ENCODE results near the gene COL5A1.

The COL5A1 gene

DNA sequence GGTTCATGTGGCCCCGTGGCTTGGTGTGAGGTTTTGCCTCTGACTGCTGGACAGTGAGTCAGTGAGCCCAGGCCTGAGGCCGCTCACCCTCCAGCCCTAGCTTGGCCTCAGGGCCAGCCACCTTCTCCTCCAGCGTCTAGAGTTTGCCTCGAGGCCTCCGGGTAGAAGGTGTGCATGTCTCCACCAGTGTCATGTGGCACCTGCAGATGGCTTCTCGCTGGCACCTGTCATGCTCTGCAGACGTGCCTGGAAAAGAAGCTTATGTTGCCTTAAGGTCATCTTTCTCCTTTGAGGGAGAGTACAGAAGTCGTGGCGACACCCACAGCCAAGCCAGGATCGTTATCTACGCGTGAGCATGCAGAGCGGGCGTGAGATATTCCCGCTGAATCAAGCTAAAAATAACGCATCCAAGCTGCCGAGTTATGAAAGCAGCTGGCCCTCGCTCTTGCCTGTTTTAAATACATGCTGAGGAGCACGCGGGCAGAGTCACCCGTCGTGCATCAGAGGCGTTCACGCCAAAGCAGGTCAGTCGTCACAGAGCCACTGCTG, 159.3 kb downstream of the COL5A1 start:
- POLR2A ChIA-PET = no interaction called here
- H3K9me3 ChIP-seq (ENCODE audit: control extremely low read depth in 1 of 5, control insufficient read depth in 4 of 5, insufficient read depth in 2 of 5, low read depth in 1 of 5, low read length in 4 of 5) = no peaks in the 10 kb centered on the region
- H3K4me1 ChIP-seq (ENCODE audit: control extremely low read depth in 1 of 4, control insufficient read depth in 4 of 4, insufficient read depth in 4 of 4, low read length in 3 of 4) = peaks cover 0 to 9% (median 3%) of the 10 kb centered on the region in 4 experiments
- WGBS (ENCODE audit: insufficient coverage) = 91% methylated on average over 25 of the region's 25 CpGs
- CTCF ChIA-PET = interaction anchor here (1.0 to 1.5 kb wide), 5 partner anchors 10 to 87 kb away, joined by 3 to 4 read pairs (median 3); no protein-coding TSS in a partner anchor
- DNase-seq = peak in 2 of 3 donors; percentile 7 to 25
- H3K27ac ChIP-seq (ENCODE audit: insufficient read depth in 1 of 2, low read depth in 1 of 2, low read length in 2 of 2, poor library complexity in 1 of 2, severe bottlenecking in 2 of 2) = no peak overlapping the region
- no peaks in the 10 kb centered on the region for H3K27me3 ChIP-seq (replicated peaks in 2 of 5; ENCODE audit: control insufficient read depth in 4 of 5, insufficient read depth in 5 of 5, low read length in 4 of 5)
- no peak overlapping the region for H3K4me3 ChIP-seq (ENCODE audit: control insufficient read depth in 1 of 7, extremely low read depth in 1 of 7, insufficient read depth in 4 of 7, low read depth in 2 of 7, low read length in 6 of 7)
- peaks cover 0 to 13% (median 0%) of the 10 kb centered on the region in 4 experiments for H3K36me3 ChIP-seq (ENCODE audit: control insufficient read depth in 4 of 4, insufficient read depth in 4 of 4, low read length in 3 of 4)

DNA sequence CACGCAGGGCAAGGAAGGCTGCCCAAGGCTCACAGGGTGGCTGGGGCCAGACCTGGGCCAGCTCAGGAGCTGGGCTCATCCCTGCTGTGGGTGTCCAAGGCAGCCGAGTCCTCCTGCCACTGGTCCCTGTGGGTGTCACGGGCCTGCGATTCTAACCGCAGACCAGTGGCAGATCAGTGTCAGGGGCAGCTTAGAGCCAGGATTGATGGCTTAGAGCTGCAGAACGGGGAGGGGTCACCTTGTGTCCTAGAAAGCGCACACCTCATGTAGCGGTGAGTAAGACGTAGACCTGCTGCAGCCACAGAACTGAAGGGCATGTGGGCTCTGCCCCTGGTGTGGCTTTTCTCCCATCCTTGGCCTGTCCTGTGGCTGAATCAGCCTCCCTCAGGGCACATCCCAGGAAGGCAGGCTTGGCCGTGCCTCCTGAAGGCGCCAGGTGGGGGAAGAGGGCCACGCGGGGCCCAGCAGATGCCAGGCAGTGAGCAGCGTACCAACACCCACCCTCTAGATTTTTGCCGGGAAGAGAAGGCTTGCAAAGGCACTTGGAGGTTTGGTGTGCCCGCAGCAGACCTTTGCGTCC, 160.7 kb downstream of the COL5A1 start:
- H3K27ac ChIP-seq (ENCODE audit: insufficient read depth in 1 of 2, low read depth in 1 of 2, low read length in 2 of 2, poor library complexity in 1 of 2, severe bottlenecking in 2 of 2) = no peak overlapping the region
- peaks cover 0 to 13% (median 0%) of the 10 kb centered on the region in 4 experiments for H3K36me3 ChIP-seq (ENCODE audit: control insufficient read depth in 4 of 4, insufficient read depth in 4 of 4, low read length in 3 of 4)
- no peaks in the 10 kb centered on the region for H3K4me1 ChIP-seq (ENCODE audit: control extremely low read depth in 1 of 4, control insufficient read depth in 4 of 4, insufficient read depth in 4 of 4, low read length in 3 of 4)
- no peaks in the 10 kb centered on the region for H3K27me3 ChIP-seq (replicated peaks in 2 of 5; ENCODE audit: control insufficient read depth in 4 of 5, insufficient read depth in 5 of 5, low read length in 4 of 5)
- no peak for DNase-seq
- no peak overlapping the region for H3K4me3 ChIP-seq (ENCODE audit: control insufficient read depth in 1 of 7, extremely low read depth in 1 of 7, insufficient read depth in 4 of 7, low read depth in 2 of 7, low read length in 6 of 7)
- POLR2A ChIA-PET = no interaction called here
- CTCF ChIA-PET = interaction anchor here (1.2 kb wide), 1 partner anchor 85 kb away, joined by 3 read pairs; no protein-coding TSS in a partner anchor
- no peaks in the 10 kb centered on the region for H3K9me3 ChIP-seq (ENCODE audit: control extremely low read depth in 1 of 5, control insufficient read depth in 4 of 5, insufficient read depth in 2 of 5, low read depth in 1 of 5, low read length in 4 of 5)
- WGBS (ENCODE audit: insufficient coverage) = 98% methylated on average over 15 of the region's 17 CpGs

DNA sequence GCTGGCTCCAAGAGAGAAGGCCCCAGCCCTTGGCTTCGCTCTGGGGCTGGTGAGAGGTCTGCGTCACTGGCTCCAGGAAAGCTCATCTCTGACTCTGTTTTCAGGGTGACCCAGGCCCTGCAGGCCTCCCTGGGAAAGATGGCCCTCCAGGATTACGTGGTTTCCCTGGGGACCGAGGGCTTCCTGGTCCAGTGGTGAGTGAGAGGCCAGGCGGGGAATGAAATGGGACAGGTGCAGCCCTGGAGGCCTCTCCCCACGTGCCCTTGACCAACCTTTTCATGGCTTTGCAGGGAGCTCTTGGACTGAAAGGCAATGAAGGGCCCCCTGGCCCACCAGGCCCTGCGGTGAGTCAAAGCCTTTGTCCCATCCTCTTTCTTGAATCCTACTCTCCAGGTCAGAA, 163.3 kb downstream of the COL5A1 start:
- Histone ChIP-seq H3K4me1 (ENCODE audit: control extremely low read depth in 1 of 4, control insufficient read depth in 4 of 4, insufficient read depth in 4 of 4, low read length in 3 of 4) (no peaks in the 10 kb centered on the region), H3K36me3 (ENCODE audit: control insufficient read depth in 4 of 4, insufficient read depth in 4 of 4, low read length in 3 of 4) (peaks cover 0 to 8% (median 3%) of the 10 kb centered on the region in 4 experiments), H3K9me3 (ENCODE audit: control extremely low read depth in 1 of 5, control insufficient read depth in 4 of 5, insufficient read depth in 2 of 5, low read depth in 1 of 5, low read length in 4 of 5) (no peaks in the 10 kb centered on the region), H3K4me3 (ENCODE audit: control insufficient read depth in 1 of 7, extremely low read depth in 1 of 7, insufficient read depth in 4 of 7, low read depth in 2 of 7, low read length in 6 of 7) (no peak overlapping the region), H3K27me3 (replicated peaks in 2 of 5; ENCODE audit: control insufficient read depth in 4 of 5, insufficient read depth in 5 of 5, low read length in 4 of 5) (no peaks in the 10 kb centered on the region), H3K27ac (ENCODE audit: insufficient read depth in 1 of 2, low read depth in 1 of 2, low read length in 2 of 2, poor library complexity in 1 of 2, severe bottlenecking in 2 of 2) (no peak overlapping the region)
- WGBS (ENCODE audit: insufficient coverage) = 98% methylated on average over 6 of the region's 7 CpGs
- no peak for DNase-seq
- ChIA-PET CTCF (no interaction called here), POLR2A (no interaction called here)

DNA sequence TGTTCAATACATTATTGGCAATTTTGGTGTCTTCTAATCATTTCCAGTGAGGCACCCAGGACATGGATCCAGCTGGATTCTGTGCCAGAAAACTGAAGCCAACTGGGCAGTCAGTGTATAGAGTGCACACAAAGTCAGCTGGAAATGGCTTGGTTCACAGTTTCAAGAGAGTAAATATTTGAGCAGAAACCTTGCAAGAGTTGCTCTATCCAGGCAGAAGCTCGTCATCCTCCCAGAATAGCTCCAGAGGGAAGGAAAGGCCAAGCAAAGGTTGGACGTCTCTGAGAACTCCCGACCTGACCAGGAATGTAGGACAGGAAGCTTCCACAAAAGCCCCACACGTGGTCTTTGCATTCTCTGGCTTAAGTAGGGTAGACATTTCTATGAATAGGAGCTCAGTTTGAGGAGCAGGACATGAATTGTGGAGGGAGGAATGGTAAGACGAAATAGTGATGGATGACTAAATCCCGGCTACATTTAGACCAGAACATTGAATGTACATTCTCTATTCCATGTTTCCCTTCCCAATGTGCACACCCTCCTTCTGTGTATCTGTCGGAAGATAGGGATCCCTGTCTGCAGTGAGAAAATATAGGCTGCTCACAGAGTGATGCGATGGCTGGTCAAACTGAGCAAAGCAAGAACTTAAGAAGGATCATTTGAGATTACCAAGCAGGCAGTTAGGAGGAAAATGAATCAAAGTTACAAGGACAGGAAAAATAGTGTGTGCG, 166.3 kb downstream of the COL5A1 start:
- Histone ChIP-seq H3K9me3 (ENCODE audit: control extremely low read depth in 1 of 5, control insufficient read depth in 4 of 5, insufficient read depth in 2 of 5, low read depth in 1 of 5, low read length in 4 of 5) (no peaks in the 10 kb centered on the region), H3K27me3 (replicated peaks in 2 of 5; ENCODE audit: control insufficient read depth in 4 of 5, insufficient read depth in 5 of 5, low read length in 4 of 5) (no peaks in the 10 kb centered on the region), H3K4me1 (ENCODE audit: control extremely low read depth in 1 of 4, control insufficient read depth in 4 of 4, insufficient read depth in 4 of 4, low read length in 3 of 4) (no peaks in the 10 kb centered on the region), H3K4me3 (ENCODE audit: control insufficient read depth in 1 of 7, extremely low read depth in 1 of 7, insufficient read depth in 4 of 7, low read depth in 2 of 7, low read length in 6 of 7) (no peak overlapping the region), H3K36me3 (ENCODE audit: control insufficient read depth in 4 of 4, insufficient read depth in 4 of 4, low read length in 3 of 4) (peaks cover 0 to 5% (median 2%) of the 10 kb centered on the region in 4 experiments), H3K27ac (ENCODE audit: insufficient read depth in 1 of 2, low read depth in 1 of 2, low read length in 2 of 2, poor library complexity in 1 of 2, severe bottlenecking in 2 of 2) (no peak overlapping the region)
- CTCF ChIA-PET = no interaction called here
- no peak for DNase-seq
- WGBS (ENCODE audit: insufficient coverage) = 95% methylated on average over 7 of the region's 9 CpGs
- POLR2A ChIA-PET = interaction anchor here (1.2 kb wide), 1 partner anchor 13 kb away, joined by 4 read pairs; no protein-coding TSS in a partner anchor

DNA sequence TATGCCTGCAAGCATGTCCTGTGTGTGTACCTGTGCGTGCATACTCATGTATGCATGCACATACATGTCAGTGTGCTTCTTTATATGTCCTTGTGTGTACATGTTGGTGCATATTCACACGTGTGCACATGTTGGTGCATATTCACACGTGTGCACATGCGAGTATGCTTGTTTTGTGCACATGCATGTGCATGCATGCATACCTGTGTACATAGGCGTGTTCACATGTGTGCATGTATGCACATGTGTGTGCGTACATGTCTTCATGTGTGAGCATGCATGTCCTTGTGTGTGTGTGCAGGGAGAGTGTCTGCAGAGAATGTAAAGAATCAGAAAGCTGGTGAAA, 166.8 kb downstream of the COL5A1 start:
- 100% methylated on average over 6 of the region's 6 CpGs for WGBS (ENCODE audit: insufficient coverage)
- ChIA-PET POLR2A (interaction anchor here (1.2 kb wide), 1 partner anchor 13 kb away, joined by 4 read pairs; no protein-coding TSS in a partner anchor), CTCF (no interaction called here)

DNA sequence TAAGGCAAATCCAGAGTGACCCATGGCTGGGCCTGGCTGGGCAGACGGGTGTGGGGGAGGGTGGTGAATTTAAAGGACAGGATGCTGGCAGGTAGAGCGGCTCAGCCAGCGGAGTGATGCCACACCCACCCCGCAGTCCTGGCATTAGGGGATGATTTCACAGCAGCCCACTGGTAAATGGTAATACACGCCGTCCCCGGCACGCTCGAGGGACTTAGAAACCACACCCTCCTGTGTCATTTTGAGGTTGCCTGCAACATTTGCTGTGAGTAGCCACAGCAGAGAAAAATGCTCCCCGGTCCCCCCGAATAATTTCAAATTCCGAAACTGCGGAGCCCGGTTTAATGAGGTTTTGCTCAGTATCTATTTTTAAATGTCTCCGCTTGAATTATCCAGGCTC, 167.7 kb downstream of the COL5A1 start:
- Histone ChIP-seq H3K4me1 (ENCODE audit: control extremely low read depth in 1 of 4, control insufficient read depth in 4 of 4, insufficient read depth in 4 of 4, low read length in 3 of 4) (no peaks in the 10 kb centered on the region), H3K27me3 (replicated peaks in 2 of 5; ENCODE audit: control insufficient read depth in 4 of 5, insufficient read depth in 5 of 5, low read length in 4 of 5) (no peaks in the 10 kb centered on the region), H3K4me3 (ENCODE audit: control insufficient read depth in 1 of 7, extremely low read depth in 1 of 7, insufficient read depth in 4 of 7, low read depth in 2 of 7, low read length in 6 of 7) (no peak overlapping the region), H3K27ac (ENCODE audit: insufficient read depth in 1 of 2, low read depth in 1 of 2, low read length in 2 of 2, poor library complexity in 1 of 2, severe bottlenecking in 2 of 2) (no peak overlapping the region), H3K9me3 (ENCODE audit: control extremely low read depth in 1 of 5, control insufficient read depth in 4 of 5, insufficient read depth in 2 of 5, low read depth in 1 of 5, low read length in 4 of 5) (no peaks in the 10 kb centered on the region), H3K36me3 (ENCODE audit: control insufficient read depth in 4 of 4, insufficient read depth in 4 of 4, low read length in 3 of 4) (peaks cover 0 to 13% (median 3%) of the 10 kb centered on the region in 4 experiments)
- POLR2A ChIA-PET = no interaction called here
- CTCF ChIA-PET = no interaction called here
- WGBS (ENCODE audit: insufficient coverage) = 92% methylated on average over 15 of the region's 15 CpGs
- DNase-seq = no peak

More for the DNA sequence above, 166.8 kb downstream of the COL5A1 start:
- no peak for DNase-seq
- Histone ChIP-seq H3K27ac (ENCODE audit: insufficient read depth in 1 of 2, low read depth in 1 of 2, low read length in 2 of 2, poor library complexity in 1 of 2, severe bottlenecking in 2 of 2) (no peak overlapping the region), H3K4me3 (ENCODE audit: control insufficient read depth in 1 of 7, extremely low read depth in 1 of 7, insufficient read depth in 4 of 7, low read depth in 2 of 7, low read length in 6 of 7) (no peak overlapping the region), H3K9me3 (ENCODE audit: control extremely low read depth in 1 of 5, control insufficient read depth in 4 of 5, insufficient read depth in 2 of 5, low read depth in 1 of 5, low read length in 4 of 5) (no peaks in the 10 kb centered on the region), H3K36me3 (ENCODE audit: control insufficient read depth in 4 of 4, insufficient read depth in 4 of 4, low read length in 3 of 4) (peaks cover 0 to 8% (median 3%) of the 10 kb centered on the region in 4 experiments), H3K4me1 (ENCODE audit: control extremely low read depth in 1 of 4, control insufficient read depth in 4 of 4, insufficient read depth in 4 of 4, low read length in 3 of 4) (no peaks in the 10 kb centered on the region), H3K27me3 (replicated peaks in 2 of 5; ENCODE audit: control insufficient read depth in 4 of 5, insufficient read depth in 5 of 5, low read length in 4 of 5) (no peaks in the 10 kb centered on the region)

DNA sequence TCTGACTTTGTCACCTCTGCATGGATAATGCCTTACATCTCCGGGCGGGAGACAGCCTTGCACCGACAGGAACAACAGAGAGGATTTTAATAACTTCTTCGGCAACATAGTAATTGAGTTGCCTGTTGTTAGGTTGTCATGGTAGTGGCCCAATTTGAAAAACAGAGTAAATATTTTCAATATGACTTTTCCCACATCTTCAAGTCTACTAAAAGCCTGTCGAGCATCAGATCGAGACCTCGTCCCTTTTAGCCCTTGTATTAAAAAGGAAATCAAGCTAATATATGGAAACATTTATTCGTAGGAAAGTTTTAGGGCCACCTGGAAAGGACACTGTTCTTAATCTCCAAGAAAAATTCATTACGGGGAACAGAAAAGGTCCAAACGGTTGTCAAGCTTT, 168.2 kb downstream of the COL5A1 start:
- Histone ChIP-seq H3K27ac (ENCODE audit: insufficient read depth in 1 of 2, low read depth in 1 of 2, low read length in 2 of 2, poor library complexity in 1 of 2, severe bottlenecking in 2 of 2) (no peak overlapping the region), H3K4me3 (ENCODE audit: control insufficient read depth in 1 of 7, extremely low read depth in 1 of 7, insufficient read depth in 4 of 7, low read depth in 2 of 7, low read length in 6 of 7) (no peak overlapping the region), H3K27me3 (replicated peaks in 2 of 5; ENCODE audit: control insufficient read depth in 4 of 5, insufficient read depth in 5 of 5, low read length in 4 of 5) (no peaks in the 10 kb centered on the region), H3K9me3 (ENCODE audit: control extremely low read depth in 1 of 5, control insufficient read depth in 4 of 5, insufficient read depth in 2 of 5, low read depth in 1 of 5, low read length in 4 of 5) (no peaks in the 10 kb centered on the region), H3K4me1 (ENCODE audit: control extremely low read depth in 1 of 4, control insufficient read depth in 4 of 4, insufficient read depth in 4 of 4, low read length in 3 of 4) (no peaks in the 10 kb centered on the region), H3K36me3 (ENCODE audit: control insufficient read depth in 4 of 4, insufficient read depth in 4 of 4, low read length in 3 of 4) (peaks cover 0 to 18% (median 3%) of the 10 kb centered on the region in 4 experiments)
- WGBS (ENCODE audit: insufficient coverage) = 97% methylated on average over 5 of the region's 10 CpGs
- no peak for DNase-seq
- ChIA-PET POLR2A (no interaction called here), CTCF (no interaction called here)

All from common myeloid progenitor, CD34-positive (primary cell).